IPS DF 4.7 (cell line): ENCODE measurements around the gene MYMX.

Source experiments
- DNase-seq: peaks from one replicate; pipeline ENCODE4 v3.0.0-alpha.2; 2013; ENCODE audit warnings: low spot score; ENCODE audit errors: extremely low read depth

Gene MYMX

GRCh38 chr6:44264154-44265006, 47.7 kb downstream of the MYMX start:
- no peak for DNase-seq

DNA sequence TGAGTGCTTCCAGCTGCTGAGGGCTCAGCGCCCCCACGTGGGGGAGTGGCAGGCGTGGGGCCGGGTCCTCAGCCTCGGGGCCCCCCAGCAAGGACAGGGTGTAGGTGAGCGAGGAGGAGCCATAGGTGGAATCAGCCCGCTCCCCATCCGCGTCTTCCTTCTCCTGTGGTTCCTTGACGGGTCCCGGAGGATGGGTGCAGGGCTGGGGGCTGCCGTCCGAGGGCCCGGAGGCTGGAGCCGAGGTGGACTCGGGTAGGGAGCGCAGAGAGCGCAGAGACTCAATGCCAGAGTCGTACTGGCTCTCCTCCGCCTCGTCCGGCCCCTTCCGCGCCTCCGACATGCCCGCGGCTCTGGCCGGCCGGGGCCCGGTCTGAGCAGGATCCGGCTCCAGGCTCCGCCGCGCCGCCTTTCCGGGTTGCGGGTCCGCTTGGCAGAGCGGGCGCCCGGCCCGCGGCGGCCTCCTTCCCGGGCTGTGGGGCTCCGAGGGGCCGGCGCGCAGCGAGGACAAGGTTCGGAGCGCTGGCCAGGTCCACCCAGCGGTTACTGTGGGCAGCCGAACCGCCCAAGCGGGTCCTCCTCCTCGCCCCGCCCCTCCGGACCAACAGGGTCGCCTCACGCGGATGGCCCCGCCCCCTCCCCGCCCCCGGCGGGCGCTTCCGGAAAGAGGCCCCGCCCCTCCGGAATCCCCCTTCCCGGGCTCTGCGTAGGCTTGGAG, 48.4 kb downstream of the MYMX start, which contains the start of gene NFKBIE:
Gene NFKBIE, minus strand, starts transcription at position 545 of the 715 bp plus-strand sequence. Its CDS starts 205 bp downstream, at position 340.
- DNase-seq = no peak

DNA sequence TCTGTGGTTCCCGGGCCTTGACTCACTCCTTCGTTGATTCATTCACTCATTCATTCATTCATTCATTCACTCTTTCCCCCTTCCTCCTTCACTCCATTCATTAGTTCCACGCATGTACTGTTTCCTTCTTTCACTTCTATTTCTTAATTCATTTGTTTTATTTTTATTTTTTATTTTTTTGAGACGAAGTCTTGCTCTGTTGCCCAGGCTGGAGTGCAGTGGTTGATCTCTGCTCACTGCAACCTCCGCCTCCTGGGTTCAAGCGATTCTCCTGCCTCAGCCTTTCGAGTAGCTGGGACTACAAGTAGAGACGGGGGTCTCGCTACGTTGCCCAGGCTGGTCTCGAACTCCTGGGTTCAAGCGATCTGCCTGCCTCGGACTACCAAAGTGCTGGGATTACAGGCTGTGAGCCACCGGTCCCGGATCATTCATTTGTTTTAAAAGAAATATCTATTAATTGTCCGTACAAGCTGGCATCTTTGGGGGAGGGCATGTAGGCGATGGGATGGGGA, 49.1 kb downstream of the MYMX start:
- DNase-seq = no peak

DNA sequence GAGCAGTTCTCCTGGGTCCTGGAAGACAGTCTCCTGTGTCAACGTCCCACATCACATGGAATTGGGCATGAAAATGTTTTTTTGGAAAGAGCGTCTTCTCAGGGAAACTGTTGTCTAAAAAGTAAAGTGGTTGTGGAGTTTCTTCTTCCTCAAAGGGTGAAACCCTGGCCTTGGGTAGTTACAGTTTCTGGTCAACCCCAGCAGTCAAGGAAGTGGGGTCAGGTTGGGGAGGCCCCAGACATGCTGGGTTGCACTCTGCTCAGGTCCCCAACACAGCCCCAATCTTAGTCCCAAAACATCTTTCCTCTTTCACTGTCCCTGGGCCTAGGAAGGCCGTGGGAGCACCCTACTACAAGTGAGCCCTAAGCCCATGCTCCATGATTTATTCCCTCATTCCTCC, 49.6 kb downstream of the MYMX start:
- no peak for DNase-seq

DNA sequence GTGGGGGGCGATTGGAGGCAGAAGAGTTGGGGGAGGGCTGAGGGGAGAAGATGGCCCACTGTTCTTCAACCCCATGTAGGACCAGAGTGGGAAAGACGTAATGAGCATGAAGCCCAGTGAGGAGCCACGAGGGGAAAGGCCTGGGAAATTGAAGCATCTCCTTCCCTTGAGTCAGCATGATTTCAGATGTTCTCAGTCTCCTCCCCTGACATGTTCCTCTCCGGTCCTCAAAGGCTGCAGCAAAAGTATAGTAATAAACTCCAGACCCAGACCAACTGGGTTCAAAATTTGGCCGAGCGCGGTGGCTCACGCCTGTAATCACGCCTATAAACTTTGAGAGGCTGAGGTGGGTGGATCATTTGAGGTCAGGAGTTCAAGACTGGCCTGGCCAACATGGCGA, 50.5 kb downstream of the MYMX start:
- no peak for DNase-seq
